HepG2 (cell line): Measurements from ENCODE around the gene PRSS8. TPM values are rescaled to one million over a fixed set of nuclear protein-coding genes. Genes with fewer than 3 reads are reported as not detected.

Source experiments
- AGO2 ChIP-seq: fragments of 200-400 bp; formaldehyde crosslinking; optimal IDR thresholded peaks from 2 replicates; pipeline ENCODE3; 2017; ENCODE audit warnings: mild to moderate bottlenecking, low read depth, low read length, moderate library complexity
- AKNA ChIP-seq: sonication (generic); formaldehyde crosslinking; IDR thresholded peaks from 2 replicates; pipeline ENCODE4 v1.4.0; 2020; ENCODE audit warnings: missing genetic modification reagents, borderline replicate concordance
- ATF5 ChIP-seq: sonication (generic); formaldehyde crosslinking; IDR thresholded peaks from 2 replicates; pipeline ENCODE4 v1.4.0; 2020; ENCODE audit warnings: mild to moderate bottlenecking, low read depth, missing genetic modification reagents
- FLYWCH1 ChIP-seq: sonication (generic); formaldehyde crosslinking; IDR thresholded peaks from 2 replicates; pipeline ENCODE4 v1.8.1; 2023; ENCODE audit warnings: mild to moderate bottlenecking, missing genetic modification reagents
- FOXK2 ChIP-seq: fragments of 450-650 bp; IDR thresholded peaks from 2 replicates; pipeline ENCODE4 v1.6.1; 2016
- IRX3 ChIP-seq: sonication (generic); formaldehyde crosslinking; IDR thresholded peaks from 2 replicates; pipeline ENCODE4 v1.8.1; 2023; ENCODE audit warnings: mild to moderate bottlenecking, low read depth, missing genetic modification reagents, borderline replicate concordance
- KMT2B ChIP-seq: IDR thresholded peaks from 2 replicates; pipeline ENCODE4 v1.6.1; 2016; ENCODE audit warnings: missing genetic modification reagents, missing compliant biosample characterization
- MAFF ChIP-seq: IDR thresholded peaks from 2 replicates; pipeline ENCODE4 v1.6.1; 2011; ENCODE audit warnings: low read depth, low read length, improper control_type of control experiment
- MATR3 ChIP-seq: sonication (generic); formaldehyde crosslinking; IDR thresholded peaks from 2 replicates; pipeline ENCODE4 v1.4.0; 2020; ENCODE audit warnings: missing genetic modification reagents
- NPAS2 ChIP-seq: sonication (generic); formaldehyde crosslinking; IDR thresholded peaks from 2 replicates; pipeline ENCODE4 v1.8.0; 2022; ENCODE audit warnings: mild to moderate bottlenecking, missing genetic modification reagents, borderline replicate concordance
- ONECUT2 ChIP-seq: sonication (generic); formaldehyde crosslinking; IDR thresholded peaks from 2 replicates; pipeline ENCODE4 v1.4.0; 2020; ENCODE audit warnings: missing genetic modification reagents
- TAF15 ChIP-seq: fragments of 200-400 bp; formaldehyde crosslinking; IDR thresholded peaks from one replicate; pipeline ENCODE4 v1.6.1; 2018; ENCODE audit warnings: mild to moderate bottlenecking, low read depth, low read length; ENCODE audit not compliant: poor library complexity, severe bottlenecking
- TEF ChIP-seq: sonication (generic); formaldehyde crosslinking; IDR thresholded peaks from 2 replicates; pipeline ENCODE4 v1.5.0; 2020; ENCODE audit warnings: missing genetic modification reagents
- ZNF451 ChIP-seq: sonication (generic); formaldehyde crosslinking; IDR thresholded peaks from 2 replicates; pipeline ENCODE4 v1.5.0; 2020; ENCODE audit warnings: mild to moderate bottlenecking, missing genetic modification reagents
- ZNF562 ChIP-seq: sonication (generic); formaldehyde crosslinking; IDR thresholded peaks from 2 replicates; pipeline ENCODE4 v1.8.0; 2022; ENCODE audit warnings: missing genetic modification reagents, borderline replicate concordance
- ZNF598 ChIP-seq: sonication (generic); formaldehyde crosslinking; IDR thresholded peaks from 2 replicates; pipeline ENCODE4 v1.5.1; 2020; ENCODE audit warnings: mild to moderate bottlenecking, missing genetic modification reagents, borderline replicate concordance
- ZNF687 ChIP-seq: sonication (generic); formaldehyde crosslinking; IDR thresholded peaks from 2 replicates; pipeline ENCODE4 v1.5.1; 2020; ENCODE audit warnings: mild to moderate bottlenecking, missing genetic modification reagents, moderate library complexity
- ZNF850 ChIP-seq: sonication (generic); formaldehyde crosslinking; conservative IDR thresholded peaks from 2 replicates; pipeline ENCODE4 v1.9.0; 2021; ENCODE audit warnings: mild to moderate bottlenecking, missing genetic modification reagents
- ZNF879 ChIP-seq: sonication (generic); formaldehyde crosslinking; IDR thresholded peaks from 2 replicates; pipeline ENCODE4 v1.8.1; 2023; ENCODE audit warnings: missing genetic modification reagents
- polyA plus RNA-seq, 8 experiments: library from polyadenylated mRNA; depleted of rRNA in 3 of 8; stranded (reverse) in 7 of 8; unstranded in 1 of 8; fragments of >200 nt; fragmentation: Illumina TruSeq in 4 of 8; extraction: Trizol in 4 of 8; gene quantifications; 2 replicates each; pipeline versions ENCODE4 v1.2.1 to v1.2.3, GENCODE V29; 2011 to 2016; ENCODE audit warnings: low read depth in 4 of 8, missing spikeins in 1 of 8, mixed read lengths in 1 of 8; ENCODE audit not compliant: insufficient read depth in 1 of 8
- total RNA-seq, 5 experiments: library from RNA; depleted of rRNA; stranded (reverse); fragments of >200 nt; fragmentation: Illumina TruSeq; extraction: Trizol; gene quantifications; 2 replicates each; pipeline ENCODE4 v1.2.3, GENCODE V29; 2016; ENCODE audit warnings: low read depth in 1 of 5

PRSS8 gene
- total and polyA plus RNA-seq, 2 of the 13 experiments (the other 11 are each of a cell fraction or from before 2014, with no cell fraction given): 2.6 to 7.2 TPM

- TF ChIP-seq TAF15 (peak; percentile 48), TEF (CRISPR knock-in tag) (peak; percentile 52; the same call in 1 of the 2 replicates), NPAS2 (CRISPR knock-in tag) (no peak), MAFF (peak; percentile 42; the same call in 1 of the 2 replicates), ZNF687 (CRISPR knock-in tag) (no peak; the same call in 1 of the 2 replicates), MATR3 (no peak), ONECUT2 (CRISPR knock-in tag) (peak; percentile 41; the same call in 1 of the 2 replicates), FOXK2 (peak; percentile 100), ZNF451 (peak; percentile 71), ZNF598 (CRISPR knock-in tag) (peak; percentile 88; the same call in 1 of the 2 replicates), ATF5 (CRISPR knock-in tag) (0 out of 2 replicates have a peak, but pooled peaks have one; percentile 34), AGO2 (no peak), ZNF562 (CRISPR knock-in tag) (no peak), FLYWCH1 (no peak; the same call in none of the 2 replicates), AKNA (CRISPR knock-in tag) (peak; percentile 87), ZNF850 (CRISPR knock-in tag) (no peak; the same call in 1 of the 2 replicates), KMT2B (CRISPR knock-in tag) (peak; percentile 70), IRX3 (CRISPR knock-in tag) (peak; percentile 98), ZNF879 (CRISPR knock-in tag) (peak; percentile 90)
These were observed 44.4 kb upstream of the PRSS8 start, which contains the start of gene FUS (continued) for GRCh38 chr16:31179747-31180459.
